GM19238 (cell line): ENCODE results near the gene PTPRT.

Source experiments
- DNase-seq: peaks from one replicate; pipeline ENCODE4 v3.0.0; 2011; ENCODE audit warnings: low spot score; ENCODE audit not compliant: insufficient read length

The PTPRT gene

DNA sequence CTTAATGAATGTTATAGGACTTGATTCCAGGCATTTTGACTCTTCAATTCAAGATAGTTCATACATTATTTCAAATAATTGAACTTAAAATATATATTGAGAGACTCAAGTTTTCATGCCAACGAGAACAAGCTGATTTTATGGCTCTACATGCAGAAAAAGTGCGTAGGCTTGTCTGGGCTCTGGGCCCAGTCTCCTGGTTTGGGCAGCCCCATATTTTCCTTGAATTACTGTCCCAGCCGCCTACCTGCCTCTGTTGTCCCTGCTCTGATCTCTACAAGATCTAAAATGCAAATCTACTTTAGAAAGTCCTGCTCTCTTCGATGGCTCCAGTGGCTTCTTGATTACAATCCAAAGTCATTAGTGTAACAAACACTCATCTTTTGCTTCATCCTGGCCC is 1034.1 kb downstream of the PTPRT start:
- DNase-seq: no peak

DNA sequence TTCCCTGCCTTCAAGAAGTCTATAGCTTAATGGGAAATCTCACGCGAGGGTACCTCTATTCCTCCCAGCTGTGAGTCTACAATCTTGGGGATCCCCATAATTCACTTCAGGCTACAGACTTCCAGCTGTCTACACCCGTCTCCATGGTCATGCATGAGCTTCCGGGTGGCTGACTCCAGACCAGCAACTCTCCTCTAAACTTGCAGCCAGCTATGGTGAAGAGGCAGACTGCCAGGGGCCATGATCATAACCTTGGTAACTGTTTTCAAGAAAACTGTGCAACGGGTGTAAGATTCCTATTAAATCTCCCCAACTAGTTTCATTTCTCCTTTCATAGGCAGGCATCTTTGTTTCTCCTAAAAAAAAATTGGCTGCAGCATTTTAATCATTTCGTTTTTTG is 1037.1 kb downstream of the PTPRT start:
- DNase-seq: no peak

DNA sequence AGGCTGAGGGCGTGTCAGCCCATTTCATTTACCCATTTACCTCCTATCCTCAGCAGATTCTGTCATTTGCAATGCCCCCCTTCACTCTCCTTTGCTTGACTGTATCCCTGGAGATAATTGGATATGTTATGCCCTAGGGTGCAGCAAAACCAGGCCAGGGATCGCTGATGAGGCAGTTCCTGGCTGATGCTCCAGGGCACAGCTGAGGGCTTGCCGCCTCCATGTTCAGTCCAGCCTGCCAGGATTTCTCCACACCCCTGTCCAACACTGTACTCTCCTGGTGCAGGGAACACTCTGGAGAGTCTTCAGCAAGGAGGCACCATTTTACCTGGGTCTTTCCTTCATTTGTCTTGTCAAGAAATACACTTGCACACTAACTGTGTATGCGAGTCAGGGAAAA is 1039.5 kb downstream of the PTPRT start:
- no peak for DNase-seq

DNA sequence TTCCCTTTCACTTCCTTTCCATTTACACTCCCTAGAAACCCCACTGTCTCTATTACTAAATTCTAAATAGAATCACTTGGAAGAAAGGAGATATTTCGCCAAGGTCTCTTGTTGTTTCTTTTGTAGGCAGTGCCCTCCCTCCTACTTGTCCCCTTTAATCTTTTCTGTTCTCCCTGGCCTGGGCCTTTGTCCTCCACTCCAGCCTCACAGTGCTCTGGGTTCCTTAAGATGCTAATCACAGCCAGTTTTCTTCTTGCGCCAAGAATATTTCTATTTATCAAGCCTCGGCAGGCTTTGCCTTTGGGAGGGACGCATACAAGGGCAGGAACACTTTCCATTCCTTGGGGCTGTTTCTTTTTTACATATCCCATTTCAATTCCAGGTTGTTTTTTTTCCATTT is 1051.0 kb downstream of the PTPRT start:
- no peak for DNase-seq

DNA sequence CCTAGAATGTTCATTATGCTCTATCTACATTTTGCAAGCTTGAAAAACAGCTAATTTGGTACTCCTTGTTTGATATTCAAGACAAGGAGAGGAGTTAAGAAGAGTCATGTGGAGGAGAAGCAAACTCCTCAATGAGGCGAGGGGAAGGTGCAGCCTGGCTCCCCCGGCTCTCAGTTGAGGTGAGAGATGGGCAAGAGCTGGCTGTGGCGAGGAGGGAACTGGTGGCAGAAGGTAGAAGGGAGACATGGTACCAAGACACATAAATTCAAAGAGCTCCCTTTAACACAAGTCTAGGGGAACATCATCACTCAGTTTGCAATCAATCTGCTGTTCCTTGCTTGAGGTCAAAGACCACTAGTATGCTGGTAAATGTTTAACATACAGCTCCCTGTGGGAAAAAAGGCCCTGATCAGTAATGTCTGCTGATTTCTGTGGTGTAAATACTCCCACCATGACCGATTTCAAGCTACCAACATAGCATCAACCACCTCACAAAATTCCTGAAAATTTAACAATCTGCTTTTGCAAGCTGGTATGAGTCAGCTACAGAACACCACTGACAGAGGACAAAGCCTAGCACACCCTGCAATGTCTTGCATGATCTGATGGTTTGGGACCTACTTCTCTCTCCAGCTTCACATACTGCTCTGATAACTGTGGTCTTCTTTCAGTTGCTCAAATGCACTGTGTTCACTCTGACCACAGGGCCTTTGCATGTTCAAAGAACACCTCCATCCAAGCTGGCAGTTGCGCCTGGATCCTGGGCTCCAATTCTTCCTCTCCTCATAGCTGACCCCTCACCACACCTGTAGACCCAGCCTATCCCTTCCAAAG is 1055.2 kb downstream of the PTPRT start:
- no peak for DNase-seq

DNA sequence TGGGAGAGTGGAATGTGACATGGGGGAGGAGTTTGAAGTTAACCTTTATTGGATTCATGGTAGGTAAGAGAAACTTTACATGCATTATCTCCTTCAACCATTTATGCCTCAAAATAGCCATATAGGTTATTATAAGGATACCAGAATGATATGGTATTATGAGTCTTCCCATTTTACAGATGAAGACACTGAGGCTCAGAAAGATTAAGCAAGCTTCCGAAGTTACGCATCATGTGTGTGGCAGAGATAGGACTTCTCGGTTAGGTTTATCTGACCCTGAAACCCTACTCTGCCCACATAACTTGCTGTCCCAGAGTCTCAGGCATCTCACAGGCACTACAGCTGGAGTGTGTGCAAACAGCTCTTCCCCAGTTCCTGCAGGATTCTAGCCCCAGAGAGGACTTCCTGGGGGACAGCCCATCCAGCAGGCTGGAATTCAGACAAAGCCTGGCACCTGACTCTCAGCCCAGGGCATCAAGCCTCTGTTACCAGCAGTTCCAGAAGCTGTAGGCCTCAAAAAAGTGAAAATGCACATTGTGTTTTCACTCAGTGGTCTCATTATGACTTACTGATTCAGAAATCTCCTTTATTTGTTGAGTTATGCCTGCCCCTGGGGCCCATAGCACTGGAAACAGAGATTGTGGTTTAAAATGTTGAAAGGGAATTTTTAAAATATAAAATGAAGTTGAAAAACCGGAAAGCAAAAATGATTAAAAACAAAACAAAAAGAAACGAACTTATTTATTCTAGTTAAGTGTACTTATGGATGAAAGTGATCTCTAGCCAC is 1058.7 kb downstream of the PTPRT start:
- DNase-seq: no peak

DNA sequence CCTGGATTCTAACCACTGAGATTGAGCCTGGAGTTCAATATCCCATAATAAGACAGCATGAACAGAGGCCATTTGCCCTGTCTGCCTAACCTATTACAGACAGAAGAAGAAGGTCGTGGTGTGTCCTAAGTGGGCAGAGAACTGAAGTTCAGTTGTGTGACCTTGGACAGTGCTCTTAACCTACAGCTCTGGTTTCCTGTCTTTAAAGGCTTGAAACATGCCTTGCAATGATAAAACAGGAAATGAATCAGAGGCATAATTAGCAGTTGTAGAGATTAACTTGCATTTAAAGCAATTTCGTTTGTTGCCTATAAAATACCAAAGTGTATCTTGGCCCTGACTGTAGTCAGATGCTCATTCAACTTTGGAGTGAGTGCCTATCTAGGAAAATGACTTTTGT is 1064.3 kb downstream of the PTPRT start:
- no peak for DNase-seq

DNA sequence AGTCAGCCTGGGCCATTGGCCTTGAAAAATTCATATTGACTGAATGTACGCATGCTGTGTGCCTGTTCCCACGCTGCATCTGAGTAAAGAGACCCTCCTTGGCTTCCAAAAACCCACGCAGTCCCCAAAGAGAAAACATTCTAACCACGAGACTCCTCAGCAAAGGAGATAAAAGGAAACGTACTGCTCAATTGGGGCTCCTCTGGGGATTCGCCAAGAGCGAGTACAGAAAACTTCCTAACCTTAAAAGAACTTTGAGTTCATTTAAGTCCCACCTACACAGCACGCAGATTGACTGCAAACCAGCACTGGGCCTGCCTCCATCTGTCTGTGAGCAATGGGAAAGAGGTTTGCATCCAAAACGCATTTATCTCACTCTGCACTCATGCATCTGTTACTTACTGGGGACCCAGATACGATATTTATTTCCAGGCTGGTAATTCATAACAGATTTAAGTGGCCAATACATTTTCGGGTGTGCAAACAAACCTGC is 1065.7 kb downstream of the PTPRT start:
- DNase-seq: no peak

DNA sequence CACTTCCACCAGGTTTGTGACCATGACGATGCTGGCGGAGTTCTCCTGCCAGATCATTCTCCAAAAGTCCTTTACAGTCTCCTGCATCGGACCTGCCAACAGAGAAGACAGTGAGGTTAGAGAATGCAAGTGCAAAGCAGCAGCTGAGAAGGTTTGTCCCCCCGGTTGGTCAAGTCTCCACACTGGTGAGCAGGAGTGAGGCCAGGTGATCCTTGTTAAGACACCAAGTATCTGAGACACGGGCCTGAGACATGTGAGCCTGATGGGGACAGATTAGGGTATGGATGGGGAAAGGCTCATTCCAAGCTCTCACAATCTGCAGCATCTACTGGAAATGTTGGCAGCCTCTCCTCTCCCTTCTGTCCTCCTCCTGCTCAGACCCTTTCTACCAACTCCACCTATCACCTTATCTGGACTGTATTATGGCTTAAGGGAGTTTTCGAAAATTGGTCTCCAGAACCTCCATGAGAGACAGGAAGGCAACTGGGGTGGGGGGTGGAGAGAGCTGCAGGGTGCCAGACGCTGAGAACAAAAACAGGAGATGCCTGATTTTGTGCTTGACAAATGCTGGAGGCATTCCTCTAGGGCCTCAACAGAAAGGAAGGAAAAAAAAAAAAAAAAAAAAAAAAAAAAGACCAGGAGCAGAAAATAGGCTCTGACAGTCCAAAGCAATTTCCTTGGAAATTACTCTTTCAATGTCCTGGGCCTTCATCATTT is 1071.1 kb downstream of the PTPRT start:
- DNase-seq: no peak

DNA sequence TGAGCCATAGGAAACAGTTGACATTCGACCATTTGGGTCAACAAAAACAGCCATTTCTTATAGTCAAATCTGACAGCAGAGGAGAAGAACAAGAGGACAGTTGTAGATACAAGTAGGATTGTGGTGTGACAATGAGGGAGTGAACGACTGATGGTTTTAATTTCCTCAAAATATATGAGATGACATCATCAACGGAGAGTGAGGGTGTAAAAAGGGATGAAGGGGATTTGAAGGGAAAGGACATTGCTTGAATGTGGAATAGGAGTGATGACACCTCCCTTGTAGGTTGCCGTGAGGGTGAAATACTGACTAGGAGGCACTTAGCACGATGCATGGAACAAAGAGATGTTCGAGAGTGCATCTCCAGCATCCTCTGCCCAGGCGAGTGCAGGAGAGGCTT is 1071.7 kb downstream of the PTPRT start:
- DNase-seq: no peak

DNA sequence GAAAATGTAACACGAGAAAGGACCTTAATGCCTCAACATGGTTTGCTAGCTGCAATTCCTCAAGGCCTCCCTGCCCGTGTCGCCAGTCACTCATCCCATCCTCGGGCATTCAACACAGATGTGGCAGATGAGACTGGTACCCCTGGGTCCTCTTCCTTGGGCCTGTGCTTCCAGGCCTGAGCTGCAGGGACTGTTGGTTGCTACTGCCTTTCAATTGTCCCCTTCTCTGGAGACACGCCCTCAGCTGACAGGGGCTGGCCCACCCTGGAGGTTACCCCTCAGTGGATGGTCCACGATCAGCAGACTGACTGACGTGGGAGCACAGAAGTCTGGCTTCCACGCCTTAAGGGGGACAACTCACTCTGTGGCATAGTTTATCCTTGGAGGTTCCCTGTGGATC is 1076.5 kb downstream of the PTPRT start:
- DNase-seq: no peak

DNA sequence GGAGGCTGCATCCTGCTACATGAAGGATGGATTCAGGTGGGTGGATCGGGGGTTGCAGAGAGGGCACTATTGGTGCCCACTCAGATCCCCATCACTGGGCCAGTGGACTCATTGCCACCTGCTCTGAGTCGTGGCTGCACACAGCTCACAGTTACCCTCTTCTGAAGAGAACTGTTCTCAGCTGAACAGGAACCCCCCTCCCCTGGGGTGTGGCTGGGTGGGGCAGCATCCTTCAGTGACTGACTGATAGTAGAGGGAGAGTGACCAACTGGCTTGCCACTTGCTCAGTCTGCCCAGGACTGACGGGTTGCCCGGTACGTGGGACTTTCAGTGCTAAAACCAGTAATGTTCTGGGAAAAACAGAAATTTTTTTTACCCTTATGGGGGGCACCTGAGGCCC is 1077.5 kb downstream of the PTPRT start:
- no peak for DNase-seq

DNA sequence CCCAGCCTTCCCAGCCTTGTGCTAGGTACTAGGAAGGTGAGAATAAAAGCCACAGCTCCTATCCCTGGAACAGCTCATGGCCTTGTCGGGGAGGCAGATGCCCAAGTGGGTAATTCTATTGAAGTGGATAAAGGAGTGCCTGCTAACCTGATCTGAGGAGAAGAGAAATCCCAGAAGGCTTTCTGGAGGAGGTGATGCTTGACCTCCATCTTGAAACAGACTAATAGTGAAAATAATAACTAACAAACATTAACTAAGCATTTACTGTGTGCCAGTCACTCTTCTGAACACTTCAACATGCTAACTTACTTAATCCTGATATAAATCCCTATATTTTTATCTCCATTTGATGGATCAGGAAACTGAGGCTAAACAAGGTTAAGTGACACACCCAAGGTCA is 1078.4 kb downstream of the PTPRT start:
- no peak for DNase-seq

DNA sequence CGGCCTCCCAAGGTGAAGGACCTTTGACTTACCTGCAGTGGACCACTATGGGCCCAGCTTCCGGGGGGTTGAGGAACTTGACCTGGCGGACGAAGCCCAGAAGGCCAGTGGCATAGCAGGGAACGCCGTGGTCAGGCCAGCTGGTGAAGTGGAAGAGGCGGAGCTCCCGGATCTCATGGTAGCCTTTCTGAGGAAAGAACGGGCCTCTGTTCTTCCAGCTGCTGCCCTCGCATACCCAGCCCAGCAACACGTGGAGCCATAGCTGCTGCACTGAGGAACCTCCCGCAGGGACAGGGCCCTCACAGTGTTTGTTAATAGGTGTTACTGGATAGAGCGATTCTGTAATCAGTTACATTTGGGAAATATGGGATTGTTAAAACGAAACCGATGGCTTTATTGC is 1079.4 kb downstream of the PTPRT start:
- DNase-seq: no peak

DNA sequence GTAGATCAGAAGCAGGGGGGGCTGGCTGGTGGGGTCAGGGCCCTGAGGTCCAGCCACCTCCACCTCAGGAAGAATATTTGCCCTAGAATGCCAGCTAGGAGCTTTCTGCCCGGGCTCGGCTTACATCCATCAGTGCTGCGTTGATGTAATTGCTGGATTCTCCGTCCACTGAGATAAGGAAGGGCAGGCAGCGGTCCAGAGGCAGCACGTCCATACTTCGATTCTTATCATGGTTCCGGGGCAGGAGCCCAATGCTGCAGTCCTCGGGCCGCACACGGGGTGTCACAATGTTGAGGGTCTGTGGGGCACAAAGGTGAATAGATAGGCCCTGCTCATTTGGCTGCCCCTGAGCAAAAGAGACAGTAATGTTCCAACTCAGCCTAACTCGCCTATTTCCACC is 1087.7 kb downstream of the PTPRT start:
- no peak for DNase-seq

DNA sequence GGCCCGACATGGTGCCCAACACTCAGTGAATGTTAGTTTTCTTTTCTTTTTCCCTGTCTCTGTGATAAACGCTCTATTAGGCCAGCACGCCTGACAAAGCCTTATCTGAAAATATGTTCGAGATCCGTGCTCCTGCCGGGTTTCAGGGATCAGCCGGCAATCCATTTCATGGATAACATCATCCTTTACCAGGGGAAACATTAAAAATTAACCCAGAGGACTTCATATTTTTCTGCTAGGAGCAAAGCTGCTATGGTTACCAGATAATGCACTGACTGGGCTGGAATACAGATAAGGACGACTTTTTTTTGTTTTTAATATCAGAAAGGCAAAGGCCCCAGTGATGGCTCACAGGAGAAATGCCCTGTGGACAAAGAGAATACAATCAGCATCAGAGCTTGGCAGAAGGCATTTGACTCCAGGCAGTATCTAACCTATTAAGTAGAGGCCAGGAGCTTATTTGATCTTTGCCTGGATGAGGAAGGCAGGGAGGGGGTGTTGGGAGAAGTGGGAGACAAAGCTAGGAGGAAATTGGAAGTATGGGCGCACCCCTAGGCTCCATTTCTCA is 1089.5 kb downstream of the PTPRT start:
- DNase-seq: no peak

DNA sequence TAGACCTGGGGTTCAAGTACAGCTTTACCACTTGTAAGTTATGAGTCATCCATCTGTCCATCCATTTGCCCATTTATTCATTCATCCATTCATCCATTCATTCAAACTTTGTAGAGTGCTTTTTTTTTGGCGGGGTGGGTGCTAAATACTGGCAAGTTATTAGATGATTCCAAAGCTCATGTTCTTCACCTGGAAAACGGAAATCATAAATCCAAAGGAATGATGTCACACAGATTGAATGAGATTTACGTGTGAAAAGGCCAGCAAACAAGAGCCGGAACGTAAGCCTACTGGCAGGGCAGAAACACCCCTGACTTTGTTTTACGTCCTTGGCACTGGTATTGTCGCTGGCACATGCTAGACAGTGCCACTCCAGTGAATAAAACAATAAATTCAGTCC is 1090.6 kb downstream of the PTPRT start:
- no peak for DNase-seq

DNA sequence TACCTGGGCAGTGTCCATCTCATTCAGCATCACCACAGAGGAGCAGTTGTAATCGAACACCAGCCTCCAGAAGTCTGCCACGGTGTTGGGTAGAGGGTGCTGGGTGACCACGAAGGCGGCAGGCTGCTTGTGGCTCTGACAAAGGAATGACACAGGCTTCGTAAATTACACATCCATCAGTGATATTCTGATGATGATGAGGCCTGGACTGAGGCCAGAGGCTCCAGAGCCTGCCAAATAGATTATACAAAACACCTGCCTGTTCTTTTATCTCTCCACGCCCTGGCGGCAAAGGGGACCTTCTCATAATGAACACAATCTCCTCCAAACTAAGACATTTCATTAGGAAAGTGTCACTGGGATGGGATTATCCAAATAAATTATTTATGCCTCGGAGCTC is 1091.3 kb downstream of the PTPRT start:
- DNase-seq: no peak

DNA sequence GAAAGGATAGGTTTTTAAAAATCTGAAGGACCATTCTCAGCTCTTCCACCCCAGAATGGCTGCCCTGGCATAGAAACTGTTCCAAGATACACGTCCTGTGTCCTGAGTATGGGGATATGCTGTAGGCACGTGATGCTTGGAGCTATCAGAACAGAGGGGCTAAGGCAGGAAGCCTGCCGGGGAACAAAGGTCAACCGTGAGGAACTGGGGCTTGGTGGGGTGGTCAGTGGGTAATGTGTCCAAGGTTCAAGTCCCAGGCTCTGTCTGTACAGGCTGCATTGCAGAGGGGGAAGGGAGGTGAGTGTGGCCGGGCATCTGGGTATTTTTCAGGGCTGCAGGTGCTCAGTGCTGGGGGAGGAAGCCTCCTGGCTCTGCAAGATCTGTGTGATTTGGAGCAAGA is 1092.0 kb downstream of the PTPRT start:
- DNase-seq: no peak

DNA sequence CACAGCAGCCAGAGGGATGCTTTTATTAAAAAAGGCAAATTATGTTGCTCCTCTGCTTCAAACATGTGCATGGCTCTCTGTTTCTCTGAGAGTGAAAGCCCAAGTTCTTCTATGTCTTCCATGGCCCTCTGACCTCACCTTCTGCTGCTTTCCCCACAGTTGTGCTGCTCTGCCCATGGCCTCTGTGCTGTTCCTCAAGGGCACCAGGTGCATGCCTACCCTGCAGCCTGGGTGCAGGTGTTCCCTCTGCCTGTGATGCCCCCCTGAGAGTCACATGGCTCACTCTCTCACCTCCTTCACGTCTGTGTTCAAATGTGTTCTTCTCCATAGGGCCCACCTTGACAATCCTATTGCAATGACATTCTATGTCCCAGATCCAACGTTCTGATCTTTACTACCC is 1094.5 kb downstream of the PTPRT start:
- DNase-seq: no peak

DNA sequence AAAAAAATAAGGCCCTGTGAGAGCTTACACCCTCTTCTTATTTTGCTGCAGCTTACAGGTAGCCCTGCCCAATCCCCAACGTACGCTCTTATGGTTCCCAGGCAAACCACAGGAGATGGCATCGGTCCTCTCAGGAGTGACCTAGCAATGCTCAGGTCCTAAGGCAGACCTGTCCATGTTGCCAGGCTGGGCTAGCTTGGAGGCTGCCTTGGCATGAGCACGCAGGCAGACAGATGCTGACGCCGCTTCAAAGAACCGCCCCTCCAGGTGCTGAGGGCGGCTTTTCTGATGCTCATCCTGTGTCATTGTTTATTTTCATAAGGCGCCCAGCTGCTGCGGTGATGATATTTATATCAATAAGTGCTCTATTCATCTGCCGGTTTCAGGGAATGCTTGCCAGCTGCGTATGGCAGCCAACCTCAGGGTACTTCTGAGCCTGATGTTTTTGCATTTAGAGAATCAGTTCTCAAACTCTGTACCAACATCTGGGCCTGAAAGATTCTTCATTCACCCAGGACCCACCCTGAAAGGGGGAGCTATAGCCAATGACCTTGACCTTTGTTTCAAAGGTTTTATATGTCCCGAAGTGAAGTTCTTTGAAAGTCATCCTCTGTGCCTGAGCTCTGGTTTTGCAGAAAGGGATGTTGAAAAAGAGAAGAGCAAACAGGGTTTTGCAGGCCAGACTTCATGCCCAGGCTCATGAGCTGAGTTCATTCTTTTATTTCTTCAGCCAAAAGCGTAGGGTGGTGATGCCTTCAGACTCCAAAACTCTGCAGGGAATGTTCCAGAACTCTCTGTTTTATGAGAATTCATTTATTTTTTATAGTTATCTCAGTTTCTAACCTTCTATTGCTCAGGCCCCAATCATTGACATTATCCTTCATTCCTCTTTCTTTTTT is 1095.9 kb downstream of the PTPRT start:
- DNase-seq: no peak
